Activated CD8-positive, alpha-beta T cell treated with anti-CD3 and anti-CD28 coated beads for 36 hours (primary cell): ENCODE measurements around the gene JMJD4. TPM values are rescaled to one million over a fixed set of nuclear protein-coding genes. Genes with fewer than 3 reads are reported as not detected.

ENCODE experiments used
- ATAC-seq: fragments of 200-7000 bp; cut with Tn5 transposase; one replicate; pipeline ENCODE4 v1.10.0; 2021; ENCODE audit warnings: mild to moderate bottlenecking, moderate library complexity
- CTCF ChIA-PET: fragments of 350-600 bp; sonication (Branson Sonifier 250); formaldehyde crosslinking; loops from one replicate; lab custom pipeline; 2021; ENCODE audit warnings: antibody characterized with exemption; lab: Charles Lee
- POLR2A ChIA-PET: fragments of 350-600 bp; sonication (Branson Sonifier 250); formaldehyde crosslinking; loops from one replicate; lab custom pipeline; 2021; ENCODE audit warnings: antibody characterized with exemption; lab: Charles Lee
- DNase-seq: peaks from one replicate; pipeline ENCODE4 v3.0.0-alpha.2; 2020
- H3K27ac Mint-ChIP-seq: one replicate; pipeline ENCODE4 v1.8.0; 2021; ENCODE audit warnings: mild to moderate bottlenecking, mixed read lengths
- H3K27me3 Mint-ChIP-seq: one replicate; pipeline ENCODE4 v1.8.0; 2021; ENCODE audit warnings: mixed read lengths
- H3K36me3 Mint-ChIP-seq: one replicate; pipeline ENCODE4 v1.8.0; 2021; ENCODE audit warnings: low read depth, mixed read lengths
- H3K4me1 Mint-ChIP-seq: one replicate; pipeline ENCODE4 v1.8.0; 2021; ENCODE audit warnings: low read depth, mixed read lengths
- H3K4me3 Mint-ChIP-seq: one replicate; pipeline ENCODE4 v1.8.0; 2021; ENCODE audit warnings: mild to moderate bottlenecking, moderate library complexity, mixed read lengths
- H3K9me3 Mint-ChIP-seq: one replicate; pipeline ENCODE4 v1.8.0; 2021; ENCODE audit warnings: mixed read lengths
- CTCF ChIP-seq: fragments of 200-600 bp; IDR thresholded peaks from one replicate; pipeline ENCODE4 v1.8.0; 2022; ENCODE audit warnings: antibody characterized with exemption, mild to moderate bottlenecking
- intact Hi-C: fragments of 100-400 bp; cut with micrococcal nuclease; formaldehyde crosslinking; loops from one replicate; pipeline ENCODE4 v1.10.0; 2022
- total RNA-seq, 2 experiments: library from RNA; stranded (reverse); gene quantifications; one replicate each; pipeline ENCODE4 v1.2.3, GENCODE V29; 2021

JMJD4 gene
- total RNA-seq, 2 experiments from 2014 or later, result 16.2 to 17.3 TPM

GRCh38 chr1:227739636-227740035, 4.5 kb upstream of the JMJD4 start:
- no peak overlapping the region for H3K4me3 Mint-ChIP-seq

GRCh38 chr1:227738820-227739219, 3.7 kb upstream of the JMJD4 start:
- ChIA-PET POLR2A (no interaction called here), CTCF (no interaction called here)
- peaks cover 7% of the 10 kb centered on the region for H3K36me3 Mint-ChIP-seq
- no peak for TF ChIP-seq CTCF
- intact Hi-C loops, result no loop called here
- no peak overlapping the region for H3K4me3 Mint-ChIP-seq
- H3K27ac Mint-ChIP-seq, result no peak overlapping the region
- H3K27me3 Mint-ChIP-seq, result no peaks in the 10 kb centered on the region
- H3K4me1 Mint-ChIP-seq, result peaks cover 45% of the 10 kb centered on the region
- ATAC-seq, result no peak
- DNase-seq, result no peak
- H3K9me3 Mint-ChIP-seq, result no peaks in the 10 kb centered on the region

More at GRCh38 chr1:227739636-227740035, 4.5 kb upstream of the JMJD4 start:
- DNase-seq (no peak), ATAC-seq (no peak)
- H3K27me3 Mint-ChIP-seq, result no peaks in the 10 kb centered on the region
- H3K27ac Mint-ChIP-seq, result no peak overlapping the region
- POLR2A ChIA-PET, result interaction anchor here (0.6 kb wide), 1 partner anchor 18 kb away, joined by 4 read pairs; no protein-coding TSS in a partner anchor
- H3K9me3 Mint-ChIP-seq, result no peaks in the 10 kb centered on the region
- peaks cover 46% of the 10 kb centered on the region for H3K4me1 Mint-ChIP-seq
- CTCF ChIA-PET, result no interaction called here
- intact Hi-C loops, result no loop called here
- H3K36me3 Mint-ChIP-seq, result peaks cover 3% of the 10 kb centered on the region
- TF ChIP-seq CTCF, result no peak

DNA sequence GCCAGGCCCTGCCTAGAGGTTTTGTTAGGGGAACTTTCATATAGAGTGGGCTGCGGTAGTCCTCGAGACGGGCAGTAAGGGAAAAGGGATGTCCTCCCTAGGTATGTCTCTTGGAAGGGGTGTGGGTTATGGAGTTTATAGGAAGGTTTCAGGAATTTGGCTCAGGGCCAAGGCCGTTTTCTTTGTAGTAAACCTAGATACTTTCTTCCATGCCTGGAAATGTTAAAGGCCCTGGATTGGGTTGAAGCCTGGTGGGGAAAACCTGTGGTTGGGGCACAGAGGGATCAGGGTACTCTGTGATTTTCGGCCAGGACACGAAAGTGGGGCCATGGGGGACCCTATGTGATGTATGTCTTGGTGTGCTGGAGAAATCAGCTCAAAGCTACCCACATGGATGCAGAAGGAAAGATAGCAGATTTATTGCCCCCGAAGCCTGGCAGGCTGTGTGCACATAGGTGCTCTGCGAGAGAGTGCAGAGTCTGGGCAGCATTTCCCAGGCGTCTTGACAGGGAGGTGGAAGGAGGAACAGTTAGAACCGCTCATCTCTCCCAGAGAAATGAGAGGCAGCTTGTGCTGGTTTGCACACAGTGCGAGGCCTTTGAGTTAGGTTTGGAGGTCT, 1.8 kb upstream of the JMJD4 start:
- no peak overlapping the region for H3K27ac Mint-ChIP-seq
- POLR2A ChIA-PET, result no interaction called here
- peak overlapping the region; percentile 24 for H3K4me3 Mint-ChIP-seq
- intact Hi-C loops, result no loop called here
- no peak for TF ChIP-seq CTCF
- H3K4me1 Mint-ChIP-seq, result peaks cover 50% of the 10 kb centered on the region
- no peaks in the 10 kb centered on the region for H3K9me3 Mint-ChIP-seq
- ATAC-seq, result no peak
- peaks cover 20% of the 10 kb centered on the region for H3K36me3 Mint-ChIP-seq
- DNase-seq, result no peak
- H3K27me3 Mint-ChIP-seq, result no peaks in the 10 kb centered on the region
- CTCF ChIA-PET, result no interaction called here

GRCh38 chr1:227735539-227736285, 610 bp upstream of the JMJD4 start:
- Mint-ChIP-seq H3K4me1 (peaks cover 44% of the 10 kb centered on the region), H3K36me3 (peaks cover 20% of the 10 kb centered on the region), H3K4me3 (peak overlapping the region; percentile 92), H3K27ac (peak overlapping the region; percentile 87), H3K27me3 (no peaks in the 10 kb centered on the region), H3K9me3 (no peaks in the 10 kb centered on the region)
- intact Hi-C loops, result no loop called here
- ChIA-PET CTCF (no interaction called here), POLR2A (no interaction called here)
- TF ChIP-seq CTCF, result no peak
- ATAC-seq (peak; percentile 47), DNase-seq (no peak)

- no peak for DNase-seq
Measured at GRCh38 chr1:227734546-227734855, 601 bp downstream of the JMJD4 start.

More at GRCh38 chr1:227734546-227734855, 601 bp downstream of the JMJD4 start:
- peaks cover 40% of the 10 kb centered on the region for H3K4me1 Mint-ChIP-seq
- H3K9me3 Mint-ChIP-seq, result no peaks in the 10 kb centered on the region
- intact Hi-C loops, result no loop called here
- peaks cover 20% of the 10 kb centered on the region for H3K36me3 Mint-ChIP-seq
- ChIA-PET CTCF (no interaction called here), POLR2A (interaction anchor here (0.6 kb wide), 1 partner anchor 754 kb away, joined by 5 read pairs; no protein-coding TSS in a partner anchor)
- H3K27me3 Mint-ChIP-seq, result no peaks in the 10 kb centered on the region
- no peak for TF ChIP-seq CTCF
- H3K4me3 Mint-ChIP-seq, result peak overlapping the region; percentile 92
- peak overlapping the region; percentile 87 for H3K27ac Mint-ChIP-seq
- ATAC-seq, result peak; percentile 2
